Naive thymus-derived CD8-positive, alpha-beta T cell (primary cell): ENCODE results near the gene CAMTA1. TPM values are rescaled to one million over a fixed set of nuclear protein-coding genes. Genes with fewer than 3 reads are reported as not detected.

Source experiments
- ATAC-seq, 2 donors: fragments of 150-1000 bp; cut with Tn5 transposase in 1 of 2; sonication (Bioruptor Pico), chemical (Tn5 transposase) in 1 of 2; 1 replicate in 1 of 2; 2 replicates in 1 of 2; pipeline ENCODE4 v1.10.0; 2021; ENCODE audit warnings: mild to moderate bottlenecking in 2 of 2, moderate library complexity in 2 of 2
- POLR2A ChIA-PET: fragments of 350-600 bp; sonication (Branson Sonifier 250); formaldehyde crosslinking; loops from one replicate; lab custom pipeline; 2021; ENCODE audit warnings: antibody characterized with exemption; lab: Charles Lee
- DNase-seq, 10 donors: peaks; one replicate each; pipeline versions ENCODE4 v3.0.0 to v3.0.0-alpha.2; 2020 to 2022
- H3K27ac Mint-ChIP-seq, 10 donors: one replicate each; pipeline ENCODE4 v1.8.0; 2020 to 2022; ENCODE audit warnings: mild to moderate bottlenecking in 10 of 10, mixed read lengths in 10 of 10, moderate library complexity in 4 of 10, inconsistent platforms in 1 of 10
- H3K27me3 Mint-ChIP-seq, 5 donors: one replicate each; pipeline ENCODE4 v1.8.0; 2021 to 2022; ENCODE audit warnings: mixed read lengths in 5 of 5
- H3K36me3 Mint-ChIP-seq, 3 donors: one replicate each; pipeline ENCODE4 v1.8.0; 2020 to 2022; ENCODE audit warnings: mixed read lengths in 3 of 3, mild to moderate bottlenecking in 2 of 3, inconsistent platforms in 1 of 3
- H3K4me1 Mint-ChIP-seq, 4 donors: one replicate each; pipeline ENCODE4 v1.8.0; 2021 to 2022; ENCODE audit warnings: mixed read lengths in 4 of 4
- H3K4me3 Mint-ChIP-seq, 10 donors: one replicate each; pipeline ENCODE4 v1.8.0; 2020 to 2022; ENCODE audit warnings: mild to moderate bottlenecking in 10 of 10, mixed read lengths in 10 of 10, moderate library complexity in 6 of 10, inconsistent platforms in 1 of 10
- H3K9me3 Mint-ChIP-seq, 9 donors: one replicate each; pipeline ENCODE4 v1.8.0; 2020 to 2022; ENCODE audit warnings: mixed read lengths in 9 of 9, mild to moderate bottlenecking in 3 of 9, inconsistent platforms in 1 of 9, moderate library complexity in 1 of 9
- polyA plus RNA-seq, 3 donors: library from polyadenylated mRNA; unstranded; fragments of 300-500 nt; fragmentation: Illumina TruSeq; gene quantifications; one replicate each; pipeline ENCODE4 v1.2.3, GENCODE V29; 2021
- total RNA-seq, 8 experiments: library from RNA in 2 of 8; stranded (reverse) in 2 of 8; gene quantifications; one replicate each; pipeline ENCODE4 v1.2.3 and lab custom pipeline; 2021 to 2026

Gene CAMTA1
- total and polyA plus RNA-seq, 5 experiments from 2014 or later, result 32.6 to 78.3 (median 47.3) TPM

- H3K4me1 Mint-ChIP-seq, result no peaks in the 10 kb centered on the region
- H3K36me3 Mint-ChIP-seq, result no peaks in the 10 kb centered on the region
- H3K9me3 Mint-ChIP-seq, result no peaks in the 10 kb centered on the region
- DNase-seq (no peak), ATAC-seq (no peak)
- no peak overlapping the region for H3K4me3 Mint-ChIP-seq
- H3K27me3 Mint-ChIP-seq, result peaks cover 0 to 25% (median 9%) of the 10 kb centered on the region in 5 donors
- POLR2A ChIA-PET, result no interaction called here
- no peak overlapping the region for H3K27ac Mint-ChIP-seq
Observed at GRCh38 chr1:7047866-7048265, 262.6 kb downstream of the CAMTA1 start.

DNA sequence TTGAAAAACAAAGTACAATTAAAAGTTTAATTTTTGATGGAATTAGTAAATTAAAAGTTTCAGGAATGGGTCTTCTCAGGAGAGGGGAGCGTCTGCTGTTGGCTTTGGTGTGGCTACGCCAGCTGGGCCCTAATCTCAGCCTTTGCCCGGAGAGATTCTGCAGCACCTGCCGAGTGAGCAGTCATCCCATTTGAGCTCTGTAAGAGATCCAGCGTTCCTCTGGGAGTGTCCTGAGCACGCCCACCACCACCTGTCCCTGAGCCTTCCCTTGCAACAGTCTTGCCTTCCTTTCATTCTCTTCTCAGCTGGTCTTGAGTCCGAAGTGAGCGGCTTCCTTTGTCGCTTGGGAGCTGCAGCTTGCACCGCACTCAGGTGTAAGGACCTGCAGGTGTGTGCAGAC is 263.1 kb downstream of the CAMTA1 start:
- peaks cover 0 to 3% (median 0%) of the 10 kb centered on the region in 4 donors for H3K4me1 Mint-ChIP-seq
- DNase-seq (no peak), ATAC-seq (no peak)
- H3K4me3 Mint-ChIP-seq, result no peak overlapping the region
- H3K27me3 Mint-ChIP-seq, result peaks cover 2 to 29% (median 13%) of the 10 kb centered on the region in 5 donors
- H3K27ac Mint-ChIP-seq, result no peak overlapping the region
- H3K36me3 Mint-ChIP-seq, result no peaks in the 10 kb centered on the region
- no peaks in the 10 kb centered on the region for H3K9me3 Mint-ChIP-seq
- POLR2A ChIA-PET, result no interaction called here

- Mint-ChIP-seq H3K36me3 (no peaks in the 10 kb centered on the region), H3K27me3 (peaks cover 2 to 28% (median 23%) of the 10 kb centered on the region in 5 donors), H3K4me1 (peaks cover 0 to 3% (median 0%) of the 10 kb centered on the region in 4 donors), H3K9me3 (no peaks in the 10 kb centered on the region), H3K4me3 (no peak overlapping the region), H3K27ac (no peak overlapping the region)
- no peak for DNase-seq
- POLR2A ChIA-PET, result no interaction called here
- ATAC-seq, result no peak
Observed at GRCh38 chr1:7049913-7050625, 264.8 kb downstream of the CAMTA1 start.

- Mint-ChIP-seq H3K9me3 (peaks cover 0 to 2% (median 0%) of the 10 kb centered on the region in 9 donors), H3K27me3 (peaks cover 2 to 28% (median 23%) of the 10 kb centered on the region in 5 donors), H3K27ac (no peak overlapping the region), H3K4me3 (no peak overlapping the region), H3K4me1 (peaks cover 0 to 3% (median 0%) of the 10 kb centered on the region in 4 donors), H3K36me3 (no peaks in the 10 kb centered on the region)
- no peak for DNase-seq
- POLR2A ChIA-PET, result no interaction called here
- ATAC-seq, result no peak
Observed at GRCh38 chr1:7050751-7051665, 265.8 kb downstream of the CAMTA1 start.

- Mint-ChIP-seq H3K27ac (peak overlapping the region in 2 of 10 donors; percentile 17 to 18), H3K36me3 (no peaks in the 10 kb centered on the region), H3K27me3 (peaks cover 2 to 28% (median 18%) of the 10 kb centered on the region in 5 donors), H3K4me3 (no peak overlapping the region), H3K9me3 (peaks cover 0 to 2% (median 0%) of the 10 kb centered on the region in 9 donors), H3K4me1 (peaks cover 0 to 3% (median 0%) of the 10 kb centered on the region in 4 donors)
- POLR2A ChIA-PET, result no interaction called here
- no peak for DNase-seq
- no peak for ATAC-seq
Observed at GRCh38 chr1:7052701-7053100, 267.4 kb downstream of the CAMTA1 start.

DNA sequence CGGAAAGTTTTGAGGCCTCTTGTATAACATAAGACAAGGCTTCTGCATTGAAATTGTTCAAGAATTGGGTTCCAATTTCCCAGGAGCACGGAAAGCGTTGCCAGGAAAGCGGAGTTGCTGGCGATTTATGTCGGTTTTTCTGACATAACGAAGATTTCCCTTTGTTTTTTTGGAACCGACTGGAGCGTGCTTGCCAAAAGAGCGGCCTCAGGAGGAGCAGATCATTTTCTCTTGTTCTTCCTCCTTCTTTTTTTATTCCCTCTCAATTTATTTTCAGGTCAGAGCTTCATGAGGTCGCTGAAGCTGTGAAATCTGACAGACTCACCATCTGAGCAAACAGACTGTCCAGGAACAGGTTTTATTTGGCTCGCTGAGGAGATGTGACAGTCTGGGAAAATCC is 275.5 kb downstream of the CAMTA1 start:
- Mint-ChIP-seq H3K36me3 (no peaks in the 10 kb centered on the region), H3K4me3 (no peak overlapping the region), H3K27ac (no peak overlapping the region), H3K4me1 (no peaks in the 10 kb centered on the region), H3K27me3 (peaks cover 2 to 24% (median 12%) of the 10 kb centered on the region in 5 donors), H3K9me3 (peaks cover 0 to 2% (median 0%) of the 10 kb centered on the region in 9 donors)
- DNase-seq (no peak), ATAC-seq (no peak)
- POLR2A ChIA-PET, result no interaction called here

- Mint-ChIP-seq H3K4me1 (no peaks in the 10 kb centered on the region), H3K4me3 (no peak overlapping the region), H3K27ac (no peak overlapping the region), H3K36me3 (no peaks in the 10 kb centered on the region), H3K27me3 (peaks cover 2 to 27% (median 12%) of the 10 kb centered on the region in 5 donors), H3K9me3 (no peaks in the 10 kb centered on the region)
- no peak for ATAC-seq
- POLR2A ChIA-PET, result no interaction called here
- DNase-seq, result no peak
Observed at GRCh38 chr1:7062346-7063061, 277.2 kb downstream of the CAMTA1 start.

- POLR2A ChIA-PET, result no interaction called here
- Mint-ChIP-seq H3K27me3 (peaks cover 2 to 27% (median 12%) of the 10 kb centered on the region in 5 donors), H3K36me3 (no peaks in the 10 kb centered on the region), H3K4me1 (no peaks in the 10 kb centered on the region), H3K4me3 (no peak overlapping the region), H3K27ac (no peak overlapping the region), H3K9me3 (no peaks in the 10 kb centered on the region)
- DNase-seq (no peak), ATAC-seq (no peak)
Observed at GRCh38 chr1:7063981-7064380, 278.7 kb downstream of the CAMTA1 start.

DNA sequence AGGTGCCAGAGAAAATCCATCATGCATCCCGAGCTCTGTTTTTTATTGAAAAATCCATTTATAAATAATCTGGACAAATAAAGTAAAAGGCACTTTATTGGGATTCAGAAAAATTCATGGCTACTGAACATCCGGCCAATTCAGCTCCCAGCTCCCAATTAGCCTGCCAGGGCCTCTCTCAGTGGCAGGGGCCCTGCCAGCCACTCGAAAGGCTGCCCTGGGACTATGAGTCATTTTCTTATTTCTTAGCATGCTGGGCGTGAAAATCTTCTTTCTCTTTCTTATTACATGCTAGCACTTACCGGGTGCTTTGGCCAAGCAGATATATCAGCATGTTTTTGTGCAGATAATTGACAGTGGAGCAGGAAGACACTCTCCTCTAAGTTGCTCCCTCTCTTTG is 283.3 kb downstream of the CAMTA1 start:
- no peak for DNase-seq
- H3K9me3 Mint-ChIP-seq, result no peaks in the 10 kb centered on the region
- H3K27me3 Mint-ChIP-seq, result peaks cover 13 to 47% (median 35%) of the 10 kb centered on the region in 5 donors
- POLR2A ChIA-PET, result no interaction called here
- ATAC-seq, result no peak
- no peak overlapping the region for H3K27ac Mint-ChIP-seq
- no peaks in the 10 kb centered on the region for H3K36me3 Mint-ChIP-seq
- H3K4me3 Mint-ChIP-seq, result no peak overlapping the region
- H3K4me1 Mint-ChIP-seq, result peaks cover 0 to 5% (median 1%) of the 10 kb centered on the region in 4 donors

DNA sequence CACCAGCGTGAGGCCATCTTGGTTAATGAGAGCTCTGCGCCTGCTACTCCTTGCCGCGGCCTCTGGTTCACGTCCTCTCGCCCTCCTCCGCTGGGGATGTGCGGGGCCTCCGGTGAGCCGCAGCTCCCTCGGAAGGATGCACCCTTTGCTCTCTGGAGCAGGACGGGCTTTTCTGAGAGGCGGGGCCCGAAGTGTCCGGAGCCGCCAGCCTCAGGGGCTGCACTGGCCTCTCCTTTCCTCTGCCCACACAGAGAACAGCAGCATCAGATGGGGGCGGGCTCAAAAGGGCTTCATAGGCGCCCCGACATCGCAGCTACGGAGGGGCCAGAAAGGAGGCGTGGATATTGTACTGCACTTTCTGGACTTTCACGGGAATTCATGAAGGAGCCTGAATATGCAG is 284.7 kb downstream of the CAMTA1 start:
- DNase-seq (no peak), ATAC-seq (no peak)
- no peak overlapping the region for H3K4me3 Mint-ChIP-seq
- H3K36me3 Mint-ChIP-seq, result no peaks in the 10 kb centered on the region
- peaks cover 11 to 36% (median 29%) of the 10 kb centered on the region in 5 donors for H3K27me3 Mint-ChIP-seq
- POLR2A ChIA-PET, result no interaction called here
- peaks cover 0 to 5% (median 1%) of the 10 kb centered on the region in 4 donors for H3K4me1 Mint-ChIP-seq
- no peak overlapping the region for H3K27ac Mint-ChIP-seq
- peaks cover 0 to under 1% (median 0%) of the 10 kb centered on the region in 9 donors for H3K9me3 Mint-ChIP-seq

GRCh38 chr1:7070389-7071029 is 285.3 kb downstream of the CAMTA1 start:
- POLR2A ChIA-PET, result no interaction called here
- Mint-ChIP-seq H3K36me3 (no peaks in the 10 kb centered on the region), H3K4me1 (peaks cover 0 to 5% (median 1%) of the 10 kb centered on the region in 4 donors), H3K27me3 (peaks cover 16 to 36% (median 28%) of the 10 kb centered on the region in 5 donors), H3K9me3 (peaks cover 0 to 6% (median 0%) of the 10 kb centered on the region in 9 donors), H3K4me3 (peak overlapping the region in 7 of 10 donors; percentile 14 to 61 (median 46)), H3K27ac (no peak overlapping the region)
- peak; percentile 50 to 70 for ATAC-seq
- peak; percentile 16 to 75 (median 37) for DNase-seq

DNA sequence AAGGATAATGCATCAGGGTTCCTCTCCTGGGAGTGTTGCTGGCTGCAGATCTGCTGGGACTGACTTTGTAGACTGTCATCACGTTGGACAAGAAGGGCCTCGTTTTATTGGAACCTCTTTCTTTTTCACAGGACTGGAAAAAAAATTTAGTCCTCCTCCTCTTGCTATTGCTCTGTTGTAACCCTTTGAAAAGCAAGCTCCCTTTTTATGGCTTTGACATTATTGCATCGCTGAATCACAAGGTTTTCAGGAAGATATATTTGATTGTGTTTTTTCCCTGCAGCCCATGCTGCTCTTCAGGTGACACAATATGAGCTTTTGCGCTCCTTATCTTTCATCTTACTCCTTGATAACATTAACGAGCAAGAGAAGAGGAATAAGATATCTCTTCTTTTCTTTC is 290.9 kb downstream of the CAMTA1 start:
- DNase-seq, result no peak
- Mint-ChIP-seq H3K27ac (no peak overlapping the region), H3K4me3 (no peak overlapping the region), H3K27me3 (peaks cover 6 to 50% (median 23%) of the 10 kb centered on the region in 5 donors), H3K9me3 (peaks cover 0 to 30% (median 16%) of the 10 kb centered on the region in 9 donors), H3K36me3 (peaks cover 0 to 21% (median 0%) of the 10 kb centered on the region in 3 donors), H3K4me1 (no peaks in the 10 kb centered on the region)
- POLR2A ChIA-PET, result no interaction called here
- no peak for ATAC-seq
